KMS-11 (cell line): ENCODE measurements around the gene CDH22.

ENCODE experiments used
- H2AFZ ChIP-seq: fragments of 200-600 bp; sonication (generic); 2 replicates; pipeline ENCODE4 v1.6.1; 2016; ENCODE audit warnings: antibody characterized with exemption, mixed run types, low read depth
- H3K27ac ChIP-seq: fragments of 200-600 bp; sonication (generic); 2 replicates; pipeline ENCODE4 v1.6.1; 2016; ENCODE audit warnings: mild to moderate bottlenecking, mixed run types
- H3K27me3 ChIP-seq: fragments of 200-600 bp; sonication (generic); 2 replicates; pipeline ENCODE4 v1.6.1; 2017; ENCODE audit warnings: mild to moderate bottlenecking, low read depth, mixed run types, moderate library complexity; ENCODE audit not compliant: insufficient read depth
- H3K36me3 ChIP-seq: fragments of 200-600 bp; sonication (generic); 2 replicates; pipeline ENCODE4 v1.6.1; 2017; ENCODE audit warnings: mild to moderate bottlenecking, mixed run types; ENCODE audit not compliant: insufficient read depth
- H3K4me1 ChIP-seq: fragments of 200-600 bp; sonication (generic); 2 replicates; pipeline ENCODE4 v1.6.1; 2016; ENCODE audit warnings: mild to moderate bottlenecking, low read depth, mixed run types; ENCODE audit not compliant: poor library complexity, severe bottlenecking
- H3K4me2 ChIP-seq: fragments of 200-600 bp; sonication (generic); 2 replicates; pipeline ENCODE4 v1.7.0; 2016; ENCODE audit warnings: mild to moderate bottlenecking, mixed run types
- H3K4me3 ChIP-seq: fragments of 200-600 bp; sonication (generic); IDR thresholded peaks from 2 replicates; pipeline ENCODE4 v1.6.1; 2017; ENCODE audit warnings: low read depth, low read length, mixed read lengths; ENCODE audit not compliant: insufficient read depth
- H3K79me2 ChIP-seq: fragments of 200-600 bp; sonication (generic); 2 replicates; pipeline ENCODE4 v1.6.1; 2016; ENCODE audit warnings: low read depth, mixed run types; ENCODE audit not compliant: insufficient read depth
- H3K9ac ChIP-seq: fragments of 200-600 bp; sonication (generic); 2 replicates; pipeline ENCODE4 v1.6.1; 2016; ENCODE audit warnings: mild to moderate bottlenecking, mixed run types
- H4K20me1 ChIP-seq: fragments of 200-600 bp; sonication (generic); 2 replicates; pipeline ENCODE4 v1.6.1; 2016; ENCODE audit warnings: mild to moderate bottlenecking, mixed run types; ENCODE audit not compliant: insufficient read depth
- TF ChIP-seq, protein P1 (sequence below): fragments of 200-600 bp; sonication (generic); conservative IDR thresholded peaks from 2 replicates; pipeline ENCODE4 v1.6.1; 2017; ENCODE audit warnings: low read depth, mild to moderate bottlenecking, antibody characterized with exemption, low read length, moderate library complexity, mixed read lengths

CDH22 gene

DNA sequence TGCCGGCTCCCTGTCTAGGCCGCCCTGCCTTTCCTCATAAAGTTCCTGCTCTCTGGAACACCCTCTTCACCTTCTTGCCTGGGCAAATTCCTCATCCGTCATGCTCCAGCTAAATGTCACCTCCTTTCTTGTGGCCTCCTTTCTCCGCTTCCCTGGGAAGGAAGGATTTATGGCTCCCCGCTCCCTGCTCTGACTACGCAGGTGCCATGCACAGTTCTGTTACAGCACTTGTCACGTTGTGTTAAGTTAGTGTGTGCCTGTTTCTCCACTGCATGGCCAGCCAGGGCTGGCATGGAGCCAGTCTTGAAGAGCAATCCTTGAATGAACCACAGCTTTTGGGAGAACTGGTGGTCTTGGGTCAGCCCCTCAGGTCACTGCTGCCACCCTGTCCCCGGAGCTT is 128.4 kb downstream of the CDH22 start:
- Histone ChIP-seq H3K27ac (no peak overlapping the region), H3K79me2 (no peaks in the 10 kb centered on the region), H2AFZ (no peak overlapping the region), H3K4me3 (no peak overlapping the region), H3K27me3 (peaks cover 79% of the 10 kb centered on the region; the same call in 1 of the 2 replicates), H4K20me1 (no peaks in the 10 kb centered on the region), H3K9ac (no peak overlapping the region), H3K36me3 (no peaks in the 10 kb centered on the region), H3K4me2 (no peak overlapping the region), H3K4me1 (no peaks in the 10 kb centered on the region)
- TF ChIP-seq, protein P1, sequence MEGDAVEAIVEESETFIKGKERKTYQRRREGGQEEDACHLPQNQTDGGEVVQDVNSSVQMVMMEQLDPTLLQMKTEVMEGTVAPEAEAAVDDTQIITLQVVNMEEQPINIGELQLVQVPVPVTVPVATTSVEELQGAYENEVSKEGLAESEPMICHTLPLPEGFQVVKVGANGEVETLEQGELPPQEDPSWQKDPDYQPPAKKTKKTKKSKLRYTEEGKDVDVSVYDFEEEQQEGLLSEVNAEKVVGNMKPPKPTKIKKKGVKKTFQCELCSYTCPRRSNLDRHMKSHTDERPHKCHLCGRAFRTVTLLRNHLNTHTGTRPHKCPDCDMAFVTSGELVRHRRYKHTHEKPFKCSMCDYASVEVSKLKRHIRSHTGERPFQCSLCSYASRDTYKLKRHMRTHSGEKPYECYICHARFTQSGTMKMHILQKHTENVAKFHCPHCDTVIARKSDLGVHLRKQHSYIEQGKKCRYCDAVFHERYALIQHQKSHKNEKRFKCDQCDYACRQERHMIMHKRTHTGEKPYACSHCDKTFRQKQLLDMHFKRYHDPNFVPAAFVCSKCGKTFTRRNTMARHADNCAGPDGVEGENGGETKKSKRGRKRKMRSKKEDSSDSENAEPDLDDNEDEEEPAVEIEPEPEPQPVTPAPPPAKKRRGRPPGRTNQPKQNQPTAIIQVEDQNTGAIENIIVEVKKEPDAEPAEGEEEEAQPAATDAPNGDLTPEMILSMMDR, result no peak

DNA sequence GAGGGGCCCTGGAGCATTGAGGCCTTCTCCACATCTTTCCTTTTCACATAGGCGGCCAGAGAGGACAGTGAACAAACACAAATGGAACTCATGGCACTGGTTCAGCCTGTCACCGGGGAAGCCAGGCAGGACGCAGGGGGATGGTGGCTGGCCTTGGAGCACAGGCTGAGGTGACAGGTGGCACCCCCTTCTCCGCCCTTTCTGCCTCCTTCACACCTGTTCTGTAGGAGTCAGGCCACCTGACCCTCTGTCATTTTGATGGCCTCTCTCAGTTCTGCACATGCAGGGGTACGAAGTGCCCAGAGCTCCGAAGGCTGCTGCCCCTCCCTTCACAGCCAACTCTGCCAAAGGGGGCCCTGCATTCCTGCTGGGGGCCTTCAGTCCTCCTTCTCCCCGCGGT is 129.4 kb downstream of the CDH22 start:
- H3K27ac ChIP-seq, result no peak overlapping the region
- no peaks in the 10 kb centered on the region for H3K36me3 ChIP-seq
- H3K9ac ChIP-seq, result no peak overlapping the region
- no peak overlapping the region for H3K4me3 ChIP-seq
- H4K20me1 ChIP-seq, result no peaks in the 10 kb centered on the region
- TF ChIP-seq, protein P1, result no peak
- no peaks in the 10 kb centered on the region for H3K79me2 ChIP-seq
- H2AFZ ChIP-seq, result no peak overlapping the region
- no peak overlapping the region for H3K4me2 ChIP-seq
- peaks cover 82% of the 10 kb centered on the region; the same call in 1 of the 2 replicates for H3K27me3 ChIP-seq
- H3K4me1 ChIP-seq, result no peaks in the 10 kb centered on the region

DNA sequence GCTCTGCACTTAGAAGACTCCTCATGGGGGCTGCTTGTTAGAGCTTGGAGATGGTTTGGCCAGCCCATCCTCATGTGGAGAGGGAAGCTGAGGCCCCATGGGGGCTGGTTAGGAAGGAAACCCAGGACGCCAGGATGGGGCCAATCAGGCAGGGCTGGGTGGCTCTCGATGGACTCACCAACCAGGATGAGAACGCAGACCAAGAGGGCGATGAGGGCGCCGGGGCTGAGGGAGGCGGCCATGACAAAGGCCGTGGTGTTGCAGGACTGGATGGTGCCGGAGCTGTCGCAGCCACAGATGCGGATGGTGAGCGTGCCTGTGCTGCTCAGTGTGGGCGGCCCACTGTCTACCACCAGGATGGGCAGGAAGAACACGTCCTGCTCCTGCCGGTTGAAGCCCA is 130.5 kb downstream of the CDH22 start:
- no peaks in the 10 kb centered on the region for H3K4me1 ChIP-seq
- no peaks in the 10 kb centered on the region for H3K79me2 ChIP-seq
- H4K20me1 ChIP-seq, result no peaks in the 10 kb centered on the region
- H3K4me3 ChIP-seq, result no peak overlapping the region
- H3K4me2 ChIP-seq, result no peak overlapping the region
- H3K36me3 ChIP-seq, result no peaks in the 10 kb centered on the region
- H3K9ac ChIP-seq, result no peak overlapping the region
- no peak overlapping the region for H2AFZ ChIP-seq
- no peak overlapping the region for H3K27ac ChIP-seq
- TF ChIP-seq, protein P1, result no peak
- H3K27me3 ChIP-seq, result peaks cover 89% of the 10 kb centered on the region

DNA sequence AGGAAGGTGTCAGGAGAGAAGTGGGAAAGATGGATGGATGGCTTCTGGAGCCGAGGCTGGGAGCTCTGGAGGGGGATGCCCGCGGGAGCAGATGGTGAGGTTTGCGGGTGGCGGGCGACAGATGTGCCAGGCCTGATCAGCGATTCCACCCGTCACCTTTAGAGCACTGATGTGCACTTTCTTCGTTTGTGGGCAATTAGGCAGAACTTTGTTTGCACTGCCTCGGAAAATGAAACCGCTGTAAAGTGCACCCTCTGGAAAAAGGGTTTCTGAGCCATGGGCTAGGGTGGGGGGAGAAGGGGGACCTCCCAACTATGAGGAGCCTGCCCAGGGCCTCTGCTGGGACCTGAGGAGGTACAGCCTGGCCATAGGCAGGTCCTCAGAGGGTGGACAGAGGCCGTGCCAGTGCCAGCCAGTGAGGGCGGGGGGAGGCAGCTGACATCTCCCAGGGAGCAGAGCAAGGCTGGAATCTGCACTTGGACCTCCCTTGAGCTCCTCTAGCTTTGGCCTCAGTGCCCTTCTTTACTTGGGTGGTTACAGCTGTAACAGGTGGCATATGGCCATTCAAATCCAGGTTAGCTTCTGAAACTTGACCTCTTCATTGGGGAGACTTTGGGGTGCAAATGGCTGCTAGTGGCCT is 131.4 kb downstream of the CDH22 start:
- Histone ChIP-seq H2AFZ (no peak overlapping the region), H4K20me1 (no peaks in the 10 kb centered on the region), H3K36me3 (no peaks in the 10 kb centered on the region), H3K4me2 (no peak overlapping the region), H3K27me3 (peaks cover 89% of the 10 kb centered on the region), H3K27ac (no peak overlapping the region), H3K79me2 (no peaks in the 10 kb centered on the region), H3K4me1 (no peaks in the 10 kb centered on the region), H3K4me3 (no peak overlapping the region), H3K9ac (no peak overlapping the region)
- TF ChIP-seq, protein P1, result no peak
